ENCODE results near the gene SEMA4D. TPM values are rescaled to one million over a fixed set of nuclear protein-coding genes. Genes with fewer than 3 reads are reported as not detected.

SEMA4D gene
- total and polyA plus RNA-seq, 2 of the 13 experiments (the other 11 are each of a cell fraction or from before 2014, with no cell fraction given), result 0.13 to 0.16 TPM

- no peak for TF ChIP-seq PRDM4 (CRISPR knock-in tag; IDR thresholded peaks at IDR 0.05; ENCODE audit: borderline replicate concordance)
- no peak for TF ChIP-seq SNAPC5 (CRISPR knock-in tag; IDR thresholded peaks at IDR 0.05; ENCODE audit: borderline replicate concordance)
- TF ChIP-seq LCORL (IDR thresholded peaks at IDR 0.05), result no peak
- no peak for TF ChIP-seq LCORL (CRISPR knock-in tag; IDR thresholded peaks at IDR 0.05)
- no peak for TF ChIP-seq TERF1 (CRISPR knock-in tag; IDR thresholded peaks at IDR 0.05)
- no peak for TF ChIP-seq POLR2AphosphoS2 (IDR thresholded peaks at IDR 0.05; ENCODE audit: low read depth, low read length)
- no peak for TF ChIP-seq SOX13 (IDR thresholded peaks at IDR 0.05)
- TF ChIP-seq SOX13 (CRISPR knock-in tag; conservative IDR thresholded peaks at IDR 0.05 in 1 of 2, IDR thresholded peaks at IDR 0.05 in 1 of 2), result 0 out of 4 replicates have a peak, but pooled peaks of 1 of the 2 experiments have one; percentile 38
- TF ChIP-seq AGO2 (optimal IDR thresholded peaks at IDR 0.05; ENCODE audit: low read depth, low read length), result no peak
- no peak for TF ChIP-seq AFF4 (CRISPR knock-in tag; IDR thresholded peaks at IDR 0.05)
- TF ChIP-seq CBX2 (IDR thresholded peaks at IDR 0.05; ENCODE audit: low read depth, low read length), result no peak
- no peak for TF ChIP-seq CBX2 (CRISPR knock-in tag; IDR thresholded peaks at IDR 0.05; ENCODE audit: low read depth)
- TF ChIP-seq SOX5 (CRISPR knock-in tag; IDR thresholded peaks at IDR 0.05; ENCODE audit: borderline replicate concordance), result peak; percentile 34; the same call in 1 of the 2 replicates
- TF ChIP-seq ZNF280B (CRISPR knock-in tag; IDR thresholded peaks at IDR 0.05; ENCODE audit: borderline replicate concordance), result no peak
- no peak for TF ChIP-seq ATF2 (CRISPR knock-in tag; IDR thresholded peaks at IDR 0.05)
- TF ChIP-seq E2F2 (CRISPR knock-in tag; IDR thresholded peaks at IDR 0.05; ENCODE audit: borderline replicate concordance), result no peak
- TF ChIP-seq MXD3 (CRISPR knock-in tag; IDR thresholded peaks at IDR 0.05), result no peak
Observed at GRCh38 chr9:89353989-89354388, 143.9 kb downstream of the SEMA4D start (continued).
